HepG2 (cell line): ENCODE results near the gene TWIST2. TPM values are rescaled to one million over a fixed set of nuclear protein-coding genes. Genes with fewer than 3 reads are reported as not detected.

Experiments
- ATAC-seq: fragments of 200-7000 bp; cut with Tn5 transposase; 3 replicates; pipeline ENCODE4 v1.9.1; 2020; ENCODE audit warnings: mild to moderate bottlenecking, moderate library complexity
- BruUV-seq: library from RNA; stranded (reverse); fragments of 400-500 nt; replicated peaks from 2 replicates; lab custom pipeline; 2021; lab: Mats Ljungman, UMichigan
- CTCF ChIA-PET: fragments of 300-600 bp; formaldehyde crosslinking; extraction: SDS; loops from one replicate; lab custom pipeline; 2021; ENCODE audit warnings: low total read pairs, inconsistent platforms, low intra/inter-chr PET ratio; lab: Yijun Ruan, JAX
- POLR2A ChIA-PET: fragments of 350-600 bp; sonication (Branson Sonifier 250); formaldehyde crosslinking; loops from one replicate; lab custom pipeline; 2020; ENCODE audit warnings: antibody characterized with exemption, inconsistent platforms; lab: Yijun Ruan, JAX
- DNase-seq: peaks from one replicate; pipeline ENCODE4 v3.0.0-alpha.2; 2015; ENCODE audit warnings: low spot score
- FAIRE-seq: peaks from 3 replicates; lab custom pipeline; 2011; peaks lifted over from hg19 to GRCh38; lab: Jason Lieb, UNC
- H2AFZ ChIP-seq: one replicate; pipeline ENCODE4 v1.6.1; 2011; ENCODE audit warnings: low read length, inconsistent platforms
- H3K27ac ChIP-seq: fragments of 300-600 bp; 3 replicates; pipeline ENCODE4 v1.8.0; 2011; ENCODE audit warnings: mixed run types, mild to moderate bottlenecking, mixed read lengths, low read length, inconsistent platforms; ENCODE audit not compliant: insufficient read depth; ENCODE audit errors: extremely low read length
- H3K27me3 ChIP-seq, 2 experiments: fragments of 200-600 bp in 1 of 2; 2 replicates in 1 of 2; 3 replicates in 1 of 2; pipeline versions ENCODE4 v1.6.0 to v1.8.0; 2011; ENCODE audit warnings: low read length in 2 of 2, mild to moderate bottlenecking in 2 of 2, moderate library complexity in 2 of 2, inconsistent platforms in 1 of 2; ENCODE audit not compliant: insufficient read depth in 2 of 2, control insufficient read depth in 1 of 2
- H3K36me3 ChIP-seq, 2 experiments: fragments of 200-600 bp in 1 of 2; replicated peaks in 1 of 2; 2 replicates in 1 of 2; 3 replicates in 1 of 2; pipeline versions ENCODE4 v1.5.1 to v1.8.0; 2011; ENCODE audit warnings: low read length in 2 of 2, inconsistent platforms in 1 of 2; ENCODE audit not compliant: insufficient read depth in 2 of 2, control insufficient read depth in 1 of 2
- H3K4me1 ChIP-seq: 2 replicates; pipeline ENCODE4 v1.5.1; 2012; ENCODE audit warnings: low read length, inconsistent platforms; ENCODE audit not compliant: insufficient read depth
- H3K4me2 ChIP-seq: 2 replicates; pipeline ENCODE4 v1.6.0; 2011; ENCODE audit warnings: low read depth, low read length, inconsistent platforms
- H3K4me3 ChIP-seq, 3 experiments: fragments of 200-600 bp in 1 of 3; sonication (generic), shearing (Covaris generic) in 1 of 3; replicated peaks in 1 of 3; 2 replicates each; pipeline ENCODE4 v1.5.1; 2011 to 2016; ENCODE audit warnings: low read length in 3 of 3, inconsistent platforms in 2 of 3, low read depth in 2 of 3, mild to moderate bottlenecking in 2 of 3, control low read depth in 1 of 3, mixed read lengths in 1 of 3; ENCODE audit not compliant: insufficient read depth in 1 of 3
- H3K79me2 ChIP-seq: one replicate; pipeline ENCODE4 v1.6.1; 2011; ENCODE audit warnings: low read length, inconsistent platforms; ENCODE audit not compliant: insufficient read depth
- H3K9ac ChIP-seq: 2 replicates; pipeline ENCODE4 v1.6.0; 2011; ENCODE audit warnings: mild to moderate bottlenecking, low read depth, low read length, inconsistent platforms; ENCODE audit not compliant: insufficient read depth
- H3K9me3 ChIP-seq: 2 replicates; pipeline ENCODE4 v1.5.1; 2012; ENCODE audit warnings: mild to moderate bottlenecking, low read length
- H4K20me1 ChIP-seq: 2 replicates; pipeline ENCODE4 v1.6.0; 2011; ENCODE audit warnings: inconsistent platforms, mild to moderate bottlenecking, low read length, moderate library complexity; ENCODE audit not compliant: insufficient read depth
- CEBPG ChIP-seq: IDR thresholded peaks from 2 replicates; pipeline ENCODE4 v1.6.1; 2016
- GTF2F1 ChIP-seq: fragments of 150-350 bp; IDR thresholded peaks from 2 replicates; pipeline ENCODE4 v1.6.1; 2014; ENCODE audit warnings: low read length
- HCFC1 ChIP-seq: fragments of 150-350 bp; IDR thresholded peaks from 2 replicates; pipeline ENCODE4 v1.6.1; 2014; ENCODE audit warnings: low read depth, low read length
- JUND ChIP-seq: sonication (generic); formaldehyde crosslinking; IDR thresholded peaks from 2 replicates; pipeline ENCODE4 v1.8.0; 2022; ENCODE audit warnings: mild to moderate bottlenecking, missing genetic modification reagents
- MIER2 ChIP-seq: IDR thresholded peaks from 2 replicates; pipeline ENCODE4 v1.6.1; 2016; ENCODE audit warnings: missing biosample characterization, missing genetic modification reagents
- NR2F2 ChIP-seq: IDR thresholded peaks from 2 replicates; pipeline ENCODE4 v1.6.1; 2012; ENCODE audit warnings: low read depth, inconsistent platforms, borderline replicate concordance
- REPIN1 ChIP-seq: sonication (generic); formaldehyde crosslinking; IDR thresholded peaks from 2 replicates; pipeline ENCODE4 v1.8.0; 2022; ENCODE audit warnings: missing genetic modification reagents, low read depth, mild to moderate bottlenecking, borderline replicate concordance
- TEAD2 ChIP-seq: sonication (generic); formaldehyde crosslinking; IDR thresholded peaks from 2 replicates; pipeline ENCODE4 v1.9.0; 2021; ENCODE audit warnings: missing genetic modification reagents
- THYN1 ChIP-seq: sonication (generic); formaldehyde crosslinking; IDR thresholded peaks from 2 replicates; pipeline ENCODE4 v1.8.1; 2023; ENCODE audit warnings: low read depth, mild to moderate bottlenecking, moderate library complexity, missing genetic modification reagents, borderline replicate concordance
- ZBED4 ChIP-seq: sonication (generic); formaldehyde crosslinking; IDR thresholded peaks from 2 replicates; pipeline ENCODE4 v1.4.0; 2020; ENCODE audit warnings: missing genetic modification reagents, borderline replicate concordance
- ZFAT ChIP-seq: sonication (generic); formaldehyde crosslinking; conservative IDR thresholded peaks from 2 replicates; pipeline ENCODE4 v1.8.1; 2023; ENCODE audit warnings: missing genetic modification reagents, inconsistent platforms
- ZNF335 ChIP-seq: sonication (generic); formaldehyde crosslinking; IDR thresholded peaks from 2 replicates; pipeline ENCODE4 v1.4.0; 2020; ENCODE audit warnings: missing genetic modification reagents
- ZSCAN31 ChIP-seq: sonication (generic); formaldehyde crosslinking; IDR thresholded peaks from 2 replicates; pipeline ENCODE4 v1.5.0; 2020; ENCODE audit warnings: low read depth, mild to moderate bottlenecking, missing genetic modification reagents
- WGBS: methylation state at CpG from one replicate; pipeline ENCODE4 v1.1.6; 2017; ENCODE audit warnings: low lambda C conversion rate; 5-methylcytosine and 5-hydroxymethylcytosine counted together
- in situ Hi-C: cut with HindIII; loops from 2 replicates; pipeline ENCODE4 v1.10.0; 2017; ENCODE audit warnings: low pct_unique_long_range_greater_than_20kb; ENCODE audit not compliant: extremely low pct_ligation_motif_present
- intact Hi-C: fragments of 100-400 bp; cut with micrococcal nuclease; formaldehyde crosslinking; loops from one replicate; pipeline ENCODE4 v1.10.0; 2022; ENCODE audit not compliant: unreplicated experiment
- polyA plus RNA-seq, 8 experiments: library from polyadenylated mRNA; depleted of rRNA in 3 of 8; stranded (reverse) in 7 of 8; unstranded in 1 of 8; fragments of >200 nt; fragmentation: Illumina TruSeq in 4 of 8; extraction: Trizol in 4 of 8; gene quantifications; 2 replicates each; pipeline versions ENCODE4 v1.2.1 to v1.2.3, GENCODE V29; 2011 to 2016; ENCODE audit warnings: low read depth in 4 of 8, missing spikeins in 1 of 8, mixed read lengths in 1 of 8; ENCODE audit not compliant: insufficient read depth in 1 of 8
- total RNA-seq, 5 experiments: library from RNA; depleted of rRNA; stranded (reverse); fragments of >200 nt; fragmentation: Illumina TruSeq; extraction: Trizol; gene quantifications; 2 replicates each; pipeline ENCODE4 v1.2.3, GENCODE V29; 2016; ENCODE audit warnings: low read depth in 1 of 5
- TF ChIP-seq, protein P1 (sequence below): sonication (generic); formaldehyde crosslinking; IDR thresholded peaks from 2 replicates; pipeline ENCODE4 v1.8.0; 2022; ENCODE audit warnings: missing genetic modification reagents, low read depth, mild to moderate bottlenecking, borderline replicate concordance
- TF ChIP-seq, protein P2 (sequence below): sonication (generic); formaldehyde crosslinking; IDR thresholded peaks from 2 replicates; pipeline ENCODE4 v1.4.0; 2020; ENCODE audit warnings: mild to moderate bottlenecking, missing genetic modification reagents

The TWIST2 gene
- total and polyA plus RNA-seq, 2 of the 13 experiments (the other 11 are each of a cell fraction or from before 2014, with no cell fraction given): 0.08 to 0.11 TPM

GRCh38 chr2:238895891-238896600 is 48.2 kb downstream of the TWIST2 start (continued):
- no peak for TF ChIP-seq NR2F2
- TF ChIP-seq GTF2F1: no peak
- TF ChIP-seq REPIN1: no peak
- no peak for TF ChIP-seq ZBED4 (CRISPR knock-in tag)
- TF ChIP-seq ZFAT (CRISPR knock-in tag): no peak
- TF ChIP-seq, protein P1, sequence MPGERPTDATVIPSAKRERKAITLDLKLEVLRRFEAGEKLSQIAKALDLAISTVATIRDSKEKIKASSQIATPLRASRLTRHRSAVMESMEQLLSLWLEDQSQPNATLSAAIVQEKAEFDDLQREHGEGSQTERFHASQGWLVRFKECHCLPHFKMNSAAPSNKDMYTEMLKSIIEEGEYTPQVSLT (CRISPR knock-in tag): no peak
- TF ChIP-seq CEBPG (CRISPR knock-in tag): no peak
- TF ChIP-seq, all 625 proteins: peak for 5

- ATAC-seq (no peak), FAIRE-seq (no peak), DNase-seq (no peak)
- BruUV-seq: no TSS peak
- Histone ChIP-seq H4K20me1 (no peaks in the 10 kb centered on the region), H3K9me3 (no peaks in the 10 kb centered on the region), H3K4me3 (no peak overlapping the region), H2AFZ (no peak overlapping the region), H3K27ac (no peak overlapping the region), H3K4me1 (no peaks in the 10 kb centered on the region), H3K9ac (no peak overlapping the region), H3K36me3 (no peaks in the 10 kb centered on the region), H3K4me2 (no peak overlapping the region), H3K79me2 (no peaks in the 10 kb centered on the region), H3K27me3 (peaks cover 21 to 80% of the 10 kb centered on the region in 2 experiments)
- POLR2A ChIA-PET: no interaction called here
- intact Hi-C loops (no loop called here), in situ Hi-C loops (no loop called here)
- TF ChIP-seq, protein P2, sequence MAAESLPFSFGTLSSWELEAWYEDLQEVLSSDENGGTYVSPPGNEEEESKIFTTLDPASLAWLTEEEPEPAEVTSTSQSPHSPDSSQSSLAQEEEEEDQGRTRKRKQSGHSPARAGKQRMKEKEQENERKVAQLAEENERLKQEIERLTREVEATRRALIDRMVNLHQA: no peak
- TF ChIP-seq THYN1 (CRISPR knock-in tag): no peak
- no peak for TF ChIP-seq ZSCAN31 (CRISPR knock-in tag)
- no peak for TF ChIP-seq HCFC1
- TF ChIP-seq ZNF335: no peak
- TF ChIP-seq JUND (CRISPR knock-in tag): no peak
- no peak for TF ChIP-seq MIER2 (CRISPR knock-in tag)
- TF ChIP-seq TEAD2 (CRISPR knock-in tag): no peak
- whole genome bisulfite sequencing: 1% methylated on average over 4 of the region's 5 CpGs
- CTCF ChIA-PET: no interaction called here
Measured at GRCh38 chr2:238896641-238897040, 48.8 kb downstream of the TWIST2 start.
